SKM-1 treated with dmso at 0.1 percent for 144 hours (cell line): ENCODE results near the gene MBD5.

ENCODE experiments used
- DNase-seq: peaks from one replicate; lab custom pipeline; 2025; ENCODE audit not compliant: unreplicated experiment; lab: John Stamatoyannopoulos, UW

MBD5 gene

DNA sequence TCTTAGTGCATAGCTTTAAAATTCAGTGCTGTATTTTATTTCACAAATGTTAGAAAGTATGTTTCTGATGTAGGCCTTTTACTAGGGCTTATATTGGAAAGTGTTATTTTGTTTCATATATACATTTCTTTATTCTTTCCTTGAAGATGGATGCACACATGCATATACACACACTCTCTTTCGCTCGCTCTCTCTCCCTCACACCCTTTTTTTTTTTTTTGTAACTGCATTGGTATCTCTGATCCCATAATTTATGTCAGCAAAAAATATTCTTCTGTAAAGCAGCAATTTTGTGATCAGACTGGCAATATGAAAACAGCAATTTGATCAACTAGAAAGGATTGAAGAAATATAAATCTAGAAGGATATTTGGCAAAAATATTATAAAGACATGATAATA lies 2.0 kb downstream of the MBD5 start:
- DNase-seq, result no peak

DNA sequence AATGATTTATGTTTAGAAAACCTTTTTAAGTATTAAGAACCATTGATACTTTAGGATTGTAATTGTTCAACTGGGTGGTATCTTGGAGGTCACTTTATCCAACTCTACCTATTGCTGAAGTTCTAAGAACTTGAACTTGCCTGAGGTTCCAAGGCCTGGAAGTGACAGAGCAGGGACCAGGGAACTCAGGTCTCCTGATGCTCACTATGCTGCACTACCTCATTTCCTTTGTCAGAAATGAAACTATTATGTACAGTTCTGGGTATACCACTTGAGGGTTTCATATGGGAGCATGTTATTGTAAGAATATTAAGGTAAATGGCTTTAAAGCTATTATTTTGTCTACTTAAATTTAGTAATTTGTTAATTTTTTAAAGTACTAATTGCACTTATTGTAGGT lies 3.0 kb downstream of the MBD5 start:
- no peak for DNase-seq

DNA sequence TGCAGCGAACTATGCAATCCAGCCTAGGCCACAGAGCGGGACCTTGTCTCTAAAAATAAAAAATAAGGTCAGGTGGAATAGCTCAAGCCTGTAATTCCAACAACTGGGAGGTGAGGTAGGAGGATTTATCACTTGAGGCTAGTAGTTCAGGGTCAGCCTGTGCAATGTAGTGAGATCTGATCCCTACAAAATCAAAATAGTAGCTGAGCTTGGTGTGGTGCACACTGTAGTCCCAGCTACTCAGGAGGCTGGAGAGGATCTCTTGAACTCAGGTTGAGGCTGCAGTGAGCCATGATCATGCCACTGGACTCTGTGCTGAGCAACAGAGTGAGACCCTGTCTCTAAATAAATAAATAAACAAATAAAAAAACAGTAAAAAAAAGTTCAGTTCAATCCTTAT lies 5.7 kb downstream of the MBD5 start:
- DNase-seq, result no peak

DNA sequence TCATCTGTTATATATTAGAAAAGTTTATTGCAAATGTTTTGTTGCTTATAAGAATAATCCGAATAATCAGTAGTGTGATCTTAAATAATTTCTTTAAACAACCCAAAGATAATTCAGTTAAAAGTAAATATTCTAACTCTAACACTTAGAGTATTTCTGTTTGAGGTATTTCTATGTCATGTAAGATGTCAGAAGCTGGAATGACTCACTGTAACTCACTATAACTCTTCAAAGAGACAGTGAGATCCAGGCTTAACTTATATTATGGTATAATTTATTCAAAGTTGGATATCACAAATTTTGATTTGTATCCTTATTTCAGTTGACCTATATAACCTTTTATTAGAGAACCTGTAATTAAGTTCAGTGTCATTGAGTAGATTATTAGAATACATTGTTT lies 6.9 kb downstream of the MBD5 start:
- DNase-seq, result no peak

DNA sequence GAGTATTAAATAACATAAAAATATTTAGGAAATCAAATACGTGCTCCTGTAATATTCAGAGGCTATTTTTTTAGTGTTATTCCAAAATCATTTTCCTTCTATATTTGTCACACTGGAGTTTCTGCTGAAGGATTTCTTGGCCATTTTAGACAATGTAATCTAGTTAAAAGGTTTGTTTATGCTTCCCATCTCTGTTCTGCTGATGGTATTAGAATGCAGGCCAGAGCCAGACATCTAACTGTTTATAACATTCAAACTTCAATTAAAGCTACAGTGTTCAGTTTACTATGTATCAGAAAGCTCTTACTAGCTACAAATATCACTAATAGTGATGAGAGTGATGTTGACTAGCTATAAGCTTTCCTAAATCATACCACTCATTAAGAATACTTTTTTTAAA lies 7.9 kb downstream of the MBD5 start:
- DNase-seq, result no peak

DNA sequence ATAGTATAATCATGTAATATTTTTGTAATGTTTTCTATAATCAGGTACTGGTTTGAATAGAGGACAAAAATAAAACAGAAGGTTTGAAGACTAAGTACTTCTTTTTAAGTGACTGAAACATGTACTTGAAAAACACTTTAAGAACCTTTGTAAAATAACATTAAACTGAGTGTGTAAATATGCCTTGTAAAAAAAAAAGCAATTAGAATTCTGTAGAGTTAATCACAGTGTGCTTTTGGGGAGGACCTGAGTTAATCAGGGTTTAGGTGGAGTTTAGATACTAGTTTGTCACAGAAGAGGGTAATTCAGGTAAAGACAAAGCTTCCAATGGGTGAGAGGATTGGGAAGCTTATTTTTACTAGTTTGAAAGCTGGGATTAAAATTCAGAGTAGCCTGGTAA lies 10.3 kb downstream of the MBD5 start:
- DNase-seq, result no peak

DNA sequence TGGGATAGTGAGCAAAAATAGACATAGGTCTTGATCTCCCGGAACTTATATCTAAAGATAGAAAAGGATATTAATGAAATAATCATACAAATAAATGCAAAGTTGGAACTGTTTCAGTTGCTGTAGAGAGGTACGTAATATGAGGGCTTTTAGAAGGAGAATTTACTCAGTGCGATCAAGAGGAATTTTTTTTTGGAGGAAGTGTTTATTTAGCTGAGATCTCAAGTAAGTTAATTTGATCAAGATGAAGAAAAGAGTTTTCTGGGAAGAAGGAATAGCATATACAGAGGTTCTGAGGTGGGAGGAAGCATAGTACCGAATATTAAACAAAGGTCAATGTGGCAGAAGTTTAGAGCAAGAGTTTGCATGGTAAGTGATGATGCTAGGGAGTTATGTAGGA lies 11.3 kb downstream of the MBD5 start:
- DNase-seq, result no peak

DNA sequence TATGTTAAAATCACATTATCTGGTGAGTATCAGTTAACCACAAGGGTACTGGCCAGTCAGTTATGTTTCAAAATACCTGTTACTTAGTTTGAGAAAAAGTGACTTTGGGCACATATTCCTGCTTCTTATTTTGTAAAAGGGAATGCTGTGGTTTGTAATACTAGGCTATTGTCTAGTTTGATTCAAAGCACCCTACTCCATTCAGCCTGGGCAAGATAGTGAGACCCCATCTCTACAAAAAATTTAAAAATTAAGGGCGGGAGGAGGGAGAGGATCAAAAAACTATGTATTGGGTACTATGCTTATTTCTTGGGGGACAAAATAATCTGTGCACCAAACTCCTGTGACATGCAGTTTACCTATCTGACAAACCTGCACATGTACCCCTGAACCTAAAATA lies 18.9 kb downstream of the MBD5 start:
- DNase-seq, result no peak

DNA sequence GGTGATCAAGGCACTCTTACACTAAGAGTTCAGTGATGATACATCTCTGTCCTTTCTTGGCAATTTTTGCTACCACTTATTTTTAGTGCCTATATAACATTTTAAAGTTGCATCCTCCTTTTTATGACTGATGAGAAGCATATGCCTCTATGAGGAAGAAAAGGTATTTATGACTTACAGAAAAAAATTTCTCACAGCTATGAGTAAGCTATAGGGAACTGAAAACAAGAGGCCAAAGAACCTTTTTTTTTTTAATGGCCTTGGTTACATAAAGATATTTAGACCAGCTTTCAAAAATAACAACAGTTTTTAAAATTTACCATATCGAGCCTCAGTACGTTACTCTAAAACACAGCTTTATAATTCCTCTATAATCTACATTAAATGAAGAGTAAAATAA lies 21.3 kb downstream of the MBD5 start:
- DNase-seq, result no peak

DNA sequence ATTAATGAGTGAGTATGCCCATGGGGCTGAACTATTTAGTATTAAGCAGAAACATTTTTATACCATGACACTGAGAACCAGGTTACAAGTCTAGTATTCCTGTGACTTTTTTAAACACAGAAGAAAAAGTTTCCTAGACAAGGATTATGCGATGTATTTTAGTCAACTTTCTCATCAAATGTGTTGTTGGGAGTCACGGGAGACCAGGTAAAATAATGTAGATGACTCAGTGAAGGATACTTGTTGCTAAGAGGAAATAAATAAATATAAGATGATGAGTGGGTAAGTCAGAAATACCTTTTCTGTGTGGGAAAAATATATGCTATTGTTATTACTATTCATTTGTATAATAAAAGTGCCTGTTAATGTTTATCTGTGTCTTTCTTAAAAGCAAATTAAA lies 23.4 kb downstream of the MBD5 start:
- no peak for DNase-seq

DNA sequence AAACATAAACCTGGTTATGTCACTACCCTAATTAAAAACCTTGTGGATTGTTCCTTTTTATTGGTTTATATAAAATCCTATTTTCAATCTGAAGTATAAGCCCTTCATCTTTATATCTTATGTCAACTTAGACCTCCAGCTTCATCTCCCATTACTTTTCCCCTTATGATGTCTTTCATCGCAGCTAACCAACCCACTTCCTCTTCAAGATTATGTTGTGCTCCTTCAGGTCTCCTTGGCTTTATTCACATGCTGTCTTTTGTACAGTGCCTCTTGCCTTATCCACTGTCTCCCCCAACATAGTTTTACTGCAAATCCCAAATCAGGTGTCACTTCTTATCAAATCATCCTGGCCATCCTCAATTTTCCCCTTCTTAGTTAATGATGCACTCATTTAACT lies 25.9 kb downstream of the MBD5 start:
- no peak for DNase-seq

DNA sequence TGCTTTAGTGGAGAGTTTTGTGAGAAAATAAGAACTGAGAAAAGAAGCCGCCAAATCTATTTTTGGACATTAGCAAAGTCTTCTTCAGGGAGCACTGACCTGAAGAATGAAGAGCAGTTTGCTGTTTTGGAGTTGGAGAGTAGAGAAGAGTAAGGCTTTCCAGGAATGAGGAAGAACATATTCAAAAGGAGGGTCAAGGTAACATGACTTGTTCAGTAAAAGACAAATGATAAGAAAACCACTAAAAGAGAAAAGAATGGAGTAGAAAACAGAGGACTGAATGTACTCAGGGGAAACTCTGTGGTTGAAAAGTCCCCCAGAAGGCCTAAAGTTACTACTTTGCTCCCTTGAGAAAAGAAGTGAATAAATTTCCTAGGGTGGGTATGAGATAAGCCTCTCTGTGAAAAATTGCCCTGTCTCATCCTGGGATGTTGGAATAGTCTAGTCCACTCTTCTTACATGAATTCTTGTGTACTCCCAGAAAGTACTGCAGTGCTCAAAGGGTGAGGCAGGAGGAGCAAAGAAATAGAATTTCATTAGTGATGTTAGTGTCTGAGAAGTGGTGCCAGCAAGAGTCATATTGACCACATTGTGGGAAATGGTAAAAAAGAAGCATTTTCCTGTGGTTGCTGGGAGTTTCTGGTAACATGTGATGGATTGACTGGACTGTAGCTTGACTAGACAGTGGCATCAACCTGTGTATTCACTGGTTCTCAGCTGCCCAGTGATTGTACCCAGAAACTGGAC lies 27.8 kb downstream of the MBD5 start:
- no peak for DNase-seq

DNA sequence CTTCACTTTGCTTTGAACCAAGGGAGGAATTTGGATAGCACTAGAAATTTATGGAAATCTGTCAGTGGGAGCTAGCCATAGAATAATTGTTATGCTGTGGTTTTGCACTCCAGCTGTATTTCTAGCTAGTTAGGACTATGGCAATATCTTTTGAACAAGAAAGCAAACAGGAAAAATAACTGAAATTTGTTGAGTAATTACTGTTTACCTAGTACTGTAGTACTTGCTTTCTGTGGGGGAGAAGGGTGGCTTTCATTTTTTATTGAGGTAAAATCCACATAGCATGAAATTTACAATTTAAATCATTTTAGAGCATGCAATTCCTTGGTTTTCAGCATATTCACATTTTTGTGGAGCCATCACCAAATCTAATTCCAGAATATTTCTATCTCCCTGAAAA lies 28.4 kb downstream of the MBD5 start:
- no peak for DNase-seq

DNA sequence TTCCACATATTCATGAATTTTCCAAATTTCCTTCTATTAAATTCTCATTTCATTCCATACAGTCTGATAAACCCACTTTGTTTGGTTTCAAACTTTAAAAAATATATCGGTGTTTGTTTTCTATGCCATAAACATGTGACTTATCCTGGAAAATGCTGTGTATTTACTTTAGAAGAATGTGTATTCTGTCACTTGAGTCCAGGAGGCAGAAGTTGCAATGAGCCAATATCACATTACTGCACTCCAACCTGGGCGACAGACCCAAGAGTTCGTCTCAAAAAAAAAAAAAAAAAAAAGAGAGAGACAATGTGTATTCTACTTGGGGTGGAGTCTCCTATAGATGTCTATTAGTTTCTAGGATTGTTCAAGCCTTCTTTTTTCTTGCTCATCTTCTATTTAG lies 31.8 kb downstream of the MBD5 start:
- DNase-seq, result no peak

DNA sequence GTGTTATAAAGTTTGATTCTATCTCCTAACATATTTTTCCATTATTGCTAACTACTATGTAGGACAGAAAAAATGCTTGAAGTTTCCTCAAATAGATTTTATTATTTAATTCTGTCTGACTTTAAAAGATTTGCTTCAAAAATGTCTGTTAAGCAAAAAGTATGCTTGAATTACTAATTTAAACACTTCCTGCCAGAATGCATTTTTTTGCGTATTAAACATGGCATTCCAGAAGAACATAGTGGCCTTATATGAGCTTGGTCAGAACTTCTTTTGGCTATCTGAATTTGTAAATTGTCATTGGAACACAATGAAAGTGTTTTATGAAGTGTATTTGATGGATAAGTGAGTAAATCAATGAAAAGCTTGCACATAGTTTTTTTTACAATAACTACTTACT lies 37.8 kb downstream of the MBD5 start:
- DNase-seq, result no peak

DNA sequence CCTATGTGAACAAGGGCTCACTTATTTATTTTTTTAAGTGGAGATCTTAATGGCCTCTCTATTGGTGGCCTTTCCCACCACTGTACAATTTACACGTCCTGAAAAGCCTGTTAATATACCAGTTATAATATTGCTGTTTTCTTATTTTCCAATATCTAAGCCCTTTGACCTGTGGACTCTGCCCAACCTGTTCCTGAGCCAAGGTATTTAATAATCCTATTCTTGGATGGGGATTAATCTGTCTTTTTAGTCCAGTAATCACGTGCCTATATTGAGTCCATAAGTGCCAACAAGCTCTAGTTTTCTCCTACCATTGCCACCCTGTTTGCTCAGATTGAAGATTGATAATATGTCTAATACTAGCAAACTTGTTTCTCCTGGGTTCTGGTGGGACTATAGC lies 42.7 kb downstream of the MBD5 start:
- DNase-seq, result no peak

DNA sequence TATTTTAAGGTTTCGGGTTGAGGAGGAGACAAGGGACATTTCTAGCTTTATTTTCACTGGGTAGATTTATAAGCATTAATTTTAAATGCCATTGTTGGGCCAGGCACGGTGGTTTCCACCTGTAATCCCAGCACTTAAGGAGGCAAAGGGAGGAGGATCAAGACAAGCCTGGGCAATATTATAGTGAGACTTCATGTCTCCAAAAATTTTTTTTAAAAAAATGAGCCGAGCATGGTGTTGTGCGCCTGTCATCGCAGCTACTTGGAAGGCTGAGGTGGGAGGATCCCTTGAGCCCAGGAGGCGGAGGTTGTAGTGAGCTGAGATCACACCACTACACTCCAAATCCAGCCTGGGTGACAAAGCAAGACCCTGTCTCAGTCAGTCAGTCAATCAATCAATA lies 45.0 kb downstream of the MBD5 start:
- DNase-seq, result no peak

DNA sequence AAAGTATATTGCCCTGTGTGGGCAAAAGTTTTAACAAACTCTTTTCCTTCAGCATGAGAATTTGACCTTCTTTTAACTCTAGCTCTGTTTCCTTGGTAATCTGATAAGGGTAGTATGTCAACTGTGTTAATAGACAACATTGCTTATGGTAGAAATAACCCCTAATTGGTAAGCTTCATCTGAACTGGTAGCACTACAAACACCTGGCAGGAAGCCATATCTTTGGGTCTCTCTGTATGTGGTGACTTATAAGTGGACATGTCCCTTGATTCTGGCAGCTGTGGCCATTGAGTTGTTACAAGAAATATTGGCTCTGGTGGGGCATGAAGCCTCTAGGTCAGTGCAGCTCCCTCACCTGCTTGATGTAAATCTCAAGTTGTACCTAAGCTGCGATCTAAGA lies 46.9 kb downstream of the MBD5 start:
- DNase-seq, result no peak

DNA sequence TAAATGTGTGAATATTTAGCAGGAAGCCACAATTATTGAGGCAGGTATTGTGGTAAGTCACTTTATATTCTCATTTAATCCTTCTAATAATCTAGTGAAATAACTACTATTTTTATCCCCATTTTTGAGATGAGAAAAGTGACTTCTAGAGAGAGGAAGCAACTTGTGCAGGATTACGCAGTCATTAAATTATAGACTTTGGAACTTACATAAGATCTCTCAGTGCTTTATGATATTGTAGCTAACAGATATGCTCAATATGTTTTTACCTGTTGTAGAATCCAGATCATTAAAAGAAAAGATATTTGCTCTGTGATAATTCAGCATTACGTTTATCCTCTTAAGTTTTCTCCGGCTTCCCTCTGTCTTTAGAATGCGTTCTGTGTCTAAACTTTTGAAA lies 50.5 kb downstream of the MBD5 start:
- DNase-seq, result no peak

DNA sequence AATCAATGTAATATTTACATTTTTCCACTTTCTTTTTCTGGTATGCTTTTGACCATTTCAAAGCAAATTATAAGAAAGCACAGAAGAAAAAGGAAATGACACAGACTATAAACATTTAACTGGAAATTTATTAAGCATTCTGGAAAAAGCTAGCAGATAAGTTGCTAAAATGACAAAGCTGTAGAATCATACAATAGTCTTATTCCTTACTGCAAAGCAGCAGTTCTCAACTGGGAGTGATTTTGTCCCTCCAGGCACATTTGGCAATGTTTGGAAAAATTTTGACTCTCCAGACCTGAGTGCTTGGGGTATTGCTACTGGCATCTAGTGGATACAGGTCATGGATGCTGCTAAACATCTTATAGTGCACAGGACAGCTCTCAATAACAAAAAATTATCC lies 75.1 kb downstream of the MBD5 start:
- DNase-seq, result no peak

DNA sequence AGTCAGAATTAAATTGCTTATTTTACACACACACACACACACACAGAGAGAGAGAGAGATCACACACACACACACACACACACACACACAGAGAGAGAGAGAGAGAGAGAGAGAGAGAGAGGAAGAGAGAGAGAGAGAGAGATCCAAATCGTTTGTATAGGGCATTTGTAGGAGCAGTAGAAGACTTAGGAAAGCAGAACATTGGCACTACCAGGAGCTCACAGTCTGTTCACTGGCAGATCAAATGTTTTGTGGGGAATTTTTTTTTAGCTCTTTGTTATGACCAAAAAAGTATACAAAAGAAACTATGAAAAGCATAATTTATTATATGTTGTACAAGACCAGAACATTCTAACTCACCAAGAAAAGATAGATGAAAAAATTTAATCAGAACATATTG lies 81.8 kb downstream of the MBD5 start:
- no peak for DNase-seq

DNA sequence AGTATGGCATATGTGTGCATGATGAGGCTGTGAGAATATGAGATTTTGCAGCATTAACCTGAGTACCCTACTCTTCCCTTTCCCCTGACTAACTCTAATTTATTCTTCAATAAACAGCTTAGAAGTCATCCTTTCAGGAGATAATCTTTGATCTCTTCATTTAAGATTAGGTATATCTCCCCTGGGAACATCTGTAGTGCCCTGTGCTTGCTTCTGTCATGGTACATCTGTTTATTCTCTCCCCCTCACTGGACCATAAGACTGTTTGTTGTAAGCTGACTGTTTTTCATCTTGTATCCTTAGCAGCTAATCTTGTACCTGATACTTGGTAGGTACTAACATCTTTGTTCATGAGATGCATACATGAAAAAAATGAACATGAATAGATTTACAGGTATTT lies 83.1 kb downstream of the MBD5 start:
- no peak for DNase-seq

DNA sequence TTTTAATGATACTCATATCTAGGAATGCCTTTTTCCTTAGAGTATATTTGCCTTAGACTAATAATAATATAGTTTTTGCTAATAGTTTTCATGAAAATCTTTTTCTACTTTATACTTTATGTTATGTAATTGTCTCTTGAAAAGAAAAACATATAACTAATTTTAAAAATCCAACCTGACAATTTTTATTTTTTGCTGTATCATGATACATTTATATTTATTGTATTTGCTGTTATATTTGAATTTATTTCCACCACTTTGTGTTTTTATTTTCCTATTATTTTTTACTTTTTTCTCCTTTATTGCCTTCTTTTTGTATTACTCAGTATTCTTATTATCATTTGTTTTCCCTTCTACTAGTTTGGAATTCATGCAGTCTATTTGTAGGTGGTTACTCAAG lies 85.4 kb downstream of the MBD5 start:
- DNase-seq, result no peak

DNA sequence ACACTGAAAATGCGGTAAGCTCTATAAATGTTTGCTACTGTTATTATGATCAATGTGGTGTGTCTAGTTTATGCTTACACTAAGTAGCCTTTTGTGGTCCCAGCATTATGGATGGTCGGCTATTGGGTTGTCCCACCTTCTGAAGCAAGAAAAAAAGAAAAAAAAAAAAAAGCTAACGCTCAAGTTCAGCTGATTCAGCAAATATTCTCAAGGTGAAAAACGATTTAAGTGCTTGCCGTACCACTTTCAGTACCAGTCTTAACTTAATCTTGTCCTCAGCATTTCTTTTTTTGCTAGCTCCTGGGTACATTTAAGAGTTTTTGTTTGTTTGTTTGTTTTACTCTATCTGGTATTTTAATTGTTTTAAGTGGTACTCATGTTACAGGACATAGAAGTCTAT lies 87.5 kb downstream of the MBD5 start:
- DNase-seq, result no peak
